Choroid plexus epithelial cell (primary cell): ENCODE results near the gene GTF2I.
A peak's percentile ranks its signal among the peaks of the same experiment; 100 is the strongest.
"Not testable (repeated sequence)": the region's sequence is repeated elsewhere in the genome, so short reads cannot be mapped to it uniquely, and the experiment has no call there.

ENCODE experiments used
- DNase-seq: peaks from one replicate; pipeline ENCODE4 v3.0.0-alpha.2; 2010; ENCODE audit warnings: low read depth
- H3K4me3 ChIP-seq: 2 replicates; pipeline ENCODE4 v1.5.1; 2011; ENCODE audit warnings: low read depth, mild to moderate bottlenecking, control low read depth, low read length, moderate library complexity
- TF ChIP-seq, protein P1 (sequence below): conservative IDR thresholded peaks from 2 replicates; pipeline ENCODE4 v1.5.1; 2011; ENCODE audit warnings: low read depth, mild to moderate bottlenecking, control low read depth, inconsistent platforms, low read length, moderate library complexity

GTF2I gene

GRCh38 chr7:74623135-74623534 lies 34.4 kb upstream of the GTF2I start:
- TF ChIP-seq, protein P1, sequence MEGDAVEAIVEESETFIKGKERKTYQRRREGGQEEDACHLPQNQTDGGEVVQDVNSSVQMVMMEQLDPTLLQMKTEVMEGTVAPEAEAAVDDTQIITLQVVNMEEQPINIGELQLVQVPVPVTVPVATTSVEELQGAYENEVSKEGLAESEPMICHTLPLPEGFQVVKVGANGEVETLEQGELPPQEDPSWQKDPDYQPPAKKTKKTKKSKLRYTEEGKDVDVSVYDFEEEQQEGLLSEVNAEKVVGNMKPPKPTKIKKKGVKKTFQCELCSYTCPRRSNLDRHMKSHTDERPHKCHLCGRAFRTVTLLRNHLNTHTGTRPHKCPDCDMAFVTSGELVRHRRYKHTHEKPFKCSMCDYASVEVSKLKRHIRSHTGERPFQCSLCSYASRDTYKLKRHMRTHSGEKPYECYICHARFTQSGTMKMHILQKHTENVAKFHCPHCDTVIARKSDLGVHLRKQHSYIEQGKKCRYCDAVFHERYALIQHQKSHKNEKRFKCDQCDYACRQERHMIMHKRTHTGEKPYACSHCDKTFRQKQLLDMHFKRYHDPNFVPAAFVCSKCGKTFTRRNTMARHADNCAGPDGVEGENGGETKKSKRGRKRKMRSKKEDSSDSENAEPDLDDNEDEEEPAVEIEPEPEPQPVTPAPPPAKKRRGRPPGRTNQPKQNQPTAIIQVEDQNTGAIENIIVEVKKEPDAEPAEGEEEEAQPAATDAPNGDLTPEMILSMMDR: no peak
- no peak overlapping the region for H3K4me3 ChIP-seq
- DNase-seq: no peak

GRCh38 chr7:74625446-74625845 lies 32.1 kb upstream of the GTF2I start:
- TF ChIP-seq, protein P1: peak; percentile 42
- peak; percentile 81 for DNase-seq
- no peak overlapping the region for H3K4me3 ChIP-seq

DNA sequence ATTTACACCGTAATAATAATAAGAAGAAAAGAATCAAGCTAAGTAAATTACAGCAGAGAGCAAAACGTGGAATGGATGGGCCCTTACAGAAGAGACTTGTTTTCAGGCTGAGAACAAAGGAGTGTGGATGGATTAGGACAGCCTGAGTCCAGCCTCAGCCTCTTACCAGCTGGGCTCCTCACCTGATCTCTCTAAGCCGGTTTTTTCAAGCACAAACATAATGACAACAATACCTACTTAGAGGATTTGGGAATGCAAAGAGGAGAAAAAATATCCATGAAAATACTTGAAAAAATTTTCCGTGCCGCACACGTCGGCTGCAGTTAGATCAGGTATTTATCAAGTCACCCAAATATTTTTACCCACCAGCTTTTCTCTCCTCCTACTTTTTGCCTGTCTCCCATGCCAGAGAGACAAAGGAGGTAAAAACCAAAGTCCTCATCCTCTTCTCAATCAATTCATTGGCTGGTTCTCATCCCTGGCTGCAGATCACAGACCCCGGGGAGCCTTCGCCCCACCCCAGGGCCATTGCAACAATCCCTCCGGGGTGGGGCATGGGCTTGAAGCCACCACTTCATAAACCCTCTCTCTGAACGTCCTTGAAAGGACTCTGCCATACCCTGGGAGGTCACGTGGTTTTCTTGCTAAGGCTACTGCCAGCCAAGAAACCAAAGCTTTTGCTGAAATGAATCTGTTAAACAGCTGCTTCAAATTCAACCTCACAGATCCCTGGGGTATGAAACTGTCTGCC lies 29.7 kb upstream of the GTF2I start:
- DNase-seq: peak; percentile 57
- TF ChIP-seq, protein P1: no peak
- no peak overlapping the region for H3K4me3 ChIP-seq

GRCh38 chr7:74632505-74632904 lies 25.0 kb upstream of the GTF2I start:
- H3K4me3 ChIP-seq: no peak overlapping the region
- TF ChIP-seq, protein P1: no peak
- DNase-seq: no peak

- no peak overlapping the region for H3K4me3 ChIP-seq
- TF ChIP-seq, protein P1: no peak
- no peak for DNase-seq
Measured at GRCh38 chr7:74633451-74633921, 24.0 kb upstream of the GTF2I start.

- no peak for DNase-seq
- no peak overlapping the region for H3K4me3 ChIP-seq
- TF ChIP-seq, protein P1: no peak
Measured at GRCh38 chr7:74637745-74638144, 19.8 kb upstream of the GTF2I start.

DNA sequence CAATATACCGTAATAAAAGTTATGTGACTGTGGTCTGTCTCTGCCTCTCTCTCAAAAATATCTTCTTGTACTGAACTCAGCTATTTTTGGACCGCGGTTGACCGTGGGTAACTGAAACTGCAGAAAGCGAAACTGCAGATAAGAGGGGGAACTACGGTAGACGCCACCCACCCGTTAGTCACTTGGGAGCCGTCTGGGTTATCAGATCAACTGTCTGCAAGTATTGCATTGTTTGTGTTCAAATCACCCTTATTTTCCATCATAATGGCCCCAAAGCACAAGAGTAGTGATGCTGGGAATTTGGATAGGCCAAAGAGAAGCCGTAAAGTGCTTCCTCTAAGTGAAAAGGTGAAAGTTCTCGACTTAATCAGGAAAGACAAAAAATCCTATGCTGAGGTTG lies 7.5 kb upstream of the GTF2I start:
- DNase-seq: peak; percentile 64
- peak overlapping the region; percentile 36 for H3K4me3 ChIP-seq

GRCh38 chr7:74650493-74651132 lies 6.9 kb upstream of the GTF2I start:
- not testable (repeated sequence) for H3K4me3 ChIP-seq, DNase-seq

DNA sequence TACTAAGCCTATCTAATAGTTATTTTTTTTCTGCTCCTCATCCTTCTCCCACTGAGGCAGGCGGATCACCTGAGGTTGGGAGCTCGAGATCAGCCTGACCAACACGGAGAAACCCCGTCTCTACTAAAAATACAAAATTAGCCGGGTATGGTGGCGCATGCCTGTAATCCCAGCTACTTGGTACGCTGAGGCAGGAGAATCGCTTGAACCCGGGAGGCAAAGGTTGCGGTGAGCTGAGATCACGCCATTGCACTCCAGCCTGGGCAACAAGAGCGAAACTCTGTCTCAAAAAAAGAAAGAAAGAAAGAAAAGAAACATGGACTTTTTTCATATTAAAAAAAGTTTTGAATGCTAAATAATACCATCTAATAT lies 6.4 kb upstream of the GTF2I start:
- H3K4me3 ChIP-seq, DNase-seq: not testable (repeated sequence)
